OCI-LY1 (cell line): ENCODE data around the gene CST9L.

ENCODE experiments used
- EZH2 ChIP-seq: fragments of 200-600 bp; sonication (generic), shearing (Covaris generic); IDR thresholded peaks from 2 replicates; pipeline ENCODE4 v1.8.0; 2017; ENCODE audit warnings: borderline replicate concordance, mixed run types, mild to moderate bottlenecking, antibody characterized with exemption, low read length, moderate library complexity, mixed read lengths
- TF ChIP-seq, protein P1 (sequence below): fragments of 200-600 bp; sonication (generic), shearing (Covaris generic); IDR thresholded peaks from 2 replicates; pipeline ENCODE4 v1.5.1; 2017; ENCODE audit warnings: mild to moderate bottlenecking, antibody characterized with exemption, low read length, moderate library complexity, mixed read lengths

GRCh38 chr20:23605867-23606651 is 37.8 kb upstream of the CST9L start, which contains the start of gene CST9:
- TF ChIP-seq, protein P1, sequence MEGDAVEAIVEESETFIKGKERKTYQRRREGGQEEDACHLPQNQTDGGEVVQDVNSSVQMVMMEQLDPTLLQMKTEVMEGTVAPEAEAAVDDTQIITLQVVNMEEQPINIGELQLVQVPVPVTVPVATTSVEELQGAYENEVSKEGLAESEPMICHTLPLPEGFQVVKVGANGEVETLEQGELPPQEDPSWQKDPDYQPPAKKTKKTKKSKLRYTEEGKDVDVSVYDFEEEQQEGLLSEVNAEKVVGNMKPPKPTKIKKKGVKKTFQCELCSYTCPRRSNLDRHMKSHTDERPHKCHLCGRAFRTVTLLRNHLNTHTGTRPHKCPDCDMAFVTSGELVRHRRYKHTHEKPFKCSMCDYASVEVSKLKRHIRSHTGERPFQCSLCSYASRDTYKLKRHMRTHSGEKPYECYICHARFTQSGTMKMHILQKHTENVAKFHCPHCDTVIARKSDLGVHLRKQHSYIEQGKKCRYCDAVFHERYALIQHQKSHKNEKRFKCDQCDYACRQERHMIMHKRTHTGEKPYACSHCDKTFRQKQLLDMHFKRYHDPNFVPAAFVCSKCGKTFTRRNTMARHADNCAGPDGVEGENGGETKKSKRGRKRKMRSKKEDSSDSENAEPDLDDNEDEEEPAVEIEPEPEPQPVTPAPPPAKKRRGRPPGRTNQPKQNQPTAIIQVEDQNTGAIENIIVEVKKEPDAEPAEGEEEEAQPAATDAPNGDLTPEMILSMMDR, result no peak
- no peak for TF ChIP-seq EZH2
